Heart left ventricle (tissue), 16 donors: ENCODE data around the gene FGF2. TPM values are rescaled to one million over a fixed set of nuclear protein-coding genes. Genes with fewer than 3 reads are reported as not detected.
A peak's percentile ranks its signal among the peaks of the same experiment; 100 is the strongest.

Experiments used
- ATAC-seq, 4 donors: fragments of 200-7000 bp; cut with Tn5 transposase; one replicate each; pipeline ENCODE4 v1.9.1; 2020 to 2022; ENCODE audit warnings: moderate library complexity in 4 of 4, mild to moderate bottlenecking in 3 of 4, moderate number of reproducible peaks in 1 of 4
- DNase-seq, 5 donors: peaks; one replicate each; pipeline ENCODE4 v3.0.0-alpha.2; 2020
- H3K27ac ChIP-seq, 12 donors: fragments of 200-600 bp; sonication (generic) in 4 of 12; one replicate each; pipeline versions ENCODE4 v1.5.0 to v1.8.0; 2016 to 2022; ENCODE audit warnings: mild to moderate bottlenecking in 2 of 12
- H3K27me3 ChIP-seq, 9 donors: fragments of 200-600 bp; sonication (generic) in 2 of 9; one replicate each; pipeline versions ENCODE4 v1.5.1 to v1.8.0; 2016 to 2022; ENCODE audit warnings: mild to moderate bottlenecking in 3 of 9
- H3K36me3 ChIP-seq, 9 donors: fragments of 200-600 bp; sonication (generic) in 2 of 9; one replicate each; pipeline versions ENCODE4 v1.5.0 to v1.8.0; 2018 to 2022; ENCODE audit warnings: mild to moderate bottlenecking in 2 of 9
- H3K4me1 ChIP-seq, 12 donors: fragments of 200-600 bp; sonication (generic) in 4 of 12; one replicate each; pipeline versions ENCODE4 v1.5.0 to v1.8.0; 2016 to 2022; ENCODE audit warnings: mild to moderate bottlenecking in 3 of 12
- H3K4me3 ChIP-seq, 12 donors: fragments of 200-600 bp; sonication (generic) in 4 of 12; one replicate each; pipeline versions ENCODE4 v1.5.0 to v1.8.0; 2017 to 2022; ENCODE audit warnings: mild to moderate bottlenecking in 9 of 12, moderate library complexity in 4 of 12
- H3K9me3 ChIP-seq, 12 donors: fragments of 200-600 bp; sonication (generic) in 4 of 12; one replicate each; pipeline versions ENCODE4 v1.5.0 to v1.8.0; 2016 to 2022; ENCODE audit warnings: mild to moderate bottlenecking in 1 of 12
- CTCF ChIP-seq, 12 donors: fragments of 200-600 bp; sonication (generic) in 4 of 12; IDR thresholded peaks; one replicate each; pipeline versions ENCODE4 v1.5.0 to v1.8.0; 2018 to 2022; ENCODE audit warnings: antibody characterized with exemption in 12 of 12, mild to moderate bottlenecking in 5 of 12
- POLR2A ChIP-seq, 2 donors: fragments of 450-650 bp; IDR thresholded peaks; one replicate each; pipeline ENCODE4 v1.6.1; 2017; ENCODE audit warnings: antibody characterized with exemption in 2 of 2, mild to moderate bottlenecking in 2 of 2, moderate library complexity in 2 of 2
- WGBS, 4 donors: extraction: QIAGEN DNeasy Blood & Tissue Kit in 2 of 4; methylation state at CpG; one replicate each; pipeline versions ENCODE4 v1.1.5 to v1.1.7; 2013 to 2018; 5-methylcytosine and 5-hydroxymethylcytosine counted together
- intact Hi-C, 10 donors: fragments of 100-400 bp; cut with DNase I; formaldehyde crosslinking; loops; one replicate each; pipeline versions ENCODE4 v1.11.1 to v1.14.2; 2022
- polyA plus RNA-seq, 2 donors: library from polyadenylated mRNA; stranded (reverse); fragments of 200-250 nt; gene quantifications; one replicate each; pipeline ENCODE4 v1.2.3, GENCODE V29; 2013
- total RNA-seq, 9 donors: library from RNA; depleted of rRNA in 2 of 9; stranded (reverse); fragments of >200 nt in 2 of 9; fragmentation: NEBNext Ultra II Directional in 3 of 9; extraction: Animal tissue kit (Norgen Biotek cat#: 25700) in 3 of 9; gene quantifications; one replicate each; pipeline versions ENCODE4 v1.1.0 to v1.2.4, GENCODE V29; 2016 to 2023
- donor health status: ischemic (EF 13 %, LVEDD 7.1; RV severe dilation, severe dysfunction).
- donor health status: healthy with polysubstance abuse.
- donor health status: DM: no; HTN: yes; CAD: no.
- donor health status: DM: no; HTN: no; CAD: no.
- donor health status: ischemic (EF 25% LVEDD 6.9; RV normal size, moderate dysfunction).
- donor health status: ischemic (EF 25% LVEDD 5.7; RV mildly dilated, moderate dysfunction).
- donor health status: healthy.
- donor health status: DM: yes; HTN: yes; CAD: no.
- donor health status: ischemic (EF 35%, LVEDD 5.7; RV mildly dilated, moderate dysfunction).
- donor health status: nonischemic (EF 11% LVEDD 7.7; RV severe dilation, severe dysfunction).
- donor health status: DM: yes; HTN: yes; CAD: no.
- donor health status: PGD.
- donor health status: ischemic (EF 29% LVEDD 5.4; RV normal size, mild dysfunction).
- donor health status: nonischemic (EF 23%, LVEDD 6.1; RV moderate dilation, normal function).

Gene FGF2
- total and polyA plus RNA-seq, 11 donors, result 2.2 to 14.4 (median 5.9) TPM

- no peaks in the 10 kb centered on the region for H3K9me3 ChIP-seq
- ATAC-seq, result no peak
- no peak for TF ChIP-seq CTCF (IDR thresholded peaks at IDR 0.05)
- intact Hi-C loops, result loop anchor here in 3 of 10 donors (5.0 to 10.0 kb wide), 2 partner anchors 88 to 156 kb away; partner anchors contain the start of gene FGF2 (in 1 of the 3)
- H3K4me3 ChIP-seq, result no peak overlapping the region
- H3K4me1 ChIP-seq, result no peaks in the 10 kb centered on the region
- WGBS, 4 donors, result 76 to 94% (median 85%) methylated on average over 1 of the region's 1 CpG
- no peak overlapping the region for H3K27ac ChIP-seq
- H3K27me3 ChIP-seq, result no peaks in the 10 kb centered on the region
- no peak for DNase-seq
- peaks cover 0 to 73% (median 13%) of the 10 kb centered on the region in 9 donors for H3K36me3 ChIP-seq
Measured at GRCh38 chr4:122912810-122913575, 86.4 kb downstream of the FGF2 start.

- no peaks in the 10 kb centered on the region for H3K9me3 ChIP-seq
- no peaks in the 10 kb centered on the region for H3K27me3 ChIP-seq
- H3K36me3 ChIP-seq, result peaks cover 0 to 67% (median 13%) of the 10 kb centered on the region in 9 donors
- TF ChIP-seq POLR2A (IDR thresholded peaks at IDR 0.05) (no peak), CTCF (IDR thresholded peaks at IDR 0.05) (peak in 11 of 12 donors; percentile 13 to 62 (median 37))
- intact Hi-C loops, result loop anchor here in 6 of 10 donors (1.0 to 10.0 kb wide), 5 partner anchors 90 to 158 kb away; partner anchors contain the start of gene FGF2 (in 1 of the 6)
- DNase-seq (no peak), ATAC-seq (peak in 2 of 4 donors; percentile 46 to 52)
- WGBS, 4 donors, result 39 to 49% (median 46%) methylated on average over 4 of the region's 4 CpGs
- H3K4me3 ChIP-seq, result no peak overlapping the region
- H3K4me1 ChIP-seq, result no peaks in the 10 kb centered on the region
- H3K27ac ChIP-seq, result no peak overlapping the region
Measured at GRCh38 chr4:122914292-122914904, 87.8 kb downstream of the FGF2 start.

- DNase-seq (no peak), ATAC-seq (no peak)
- 71 to 96% (median 83%) methylated on average over 3 of the region's 3 CpGs for WGBS, 4 donors
- TF ChIP-seq POLR2A (IDR thresholded peaks at IDR 0.05) (no peak), CTCF (IDR thresholded peaks at IDR 0.05) (no peak)
- no peaks in the 10 kb centered on the region for H3K4me1 ChIP-seq
- H3K9me3 ChIP-seq, result no peaks in the 10 kb centered on the region
- intact Hi-C loops, result loop anchor here in 7 of 10 donors (1.0 to 10.0 kb wide), 6 partner anchors 90 to 163 kb away; partner anchors contain the start of gene FGF2 (in 1 of the 7)
- H3K36me3 ChIP-seq, result peaks cover 0 to 62% (median 13%) of the 10 kb centered on the region in 9 donors
- H3K27ac ChIP-seq, result no peak overlapping the region
- no peak overlapping the region for H3K4me3 ChIP-seq
- H3K27me3 ChIP-seq, result no peaks in the 10 kb centered on the region
Measured at GRCh38 chr4:122914938-122915337, 88.3 kb downstream of the FGF2 start.

GRCh38 chr4:122917731-122918130 is 91.1 kb downstream of the FGF2 start:
- H3K9me3 ChIP-seq, result no peaks in the 10 kb centered on the region
- no peak for TF ChIP-seq CTCF (IDR thresholded peaks at IDR 0.05)
- no peak for TF ChIP-seq POLR2A (IDR thresholded peaks at IDR 0.05)
- H3K4me3 ChIP-seq, result no peak overlapping the region
- no peak for ATAC-seq
- intact Hi-C loops, result loop anchor here in 2 of 10 donors (5.0 to 10.0 kb wide), 2 partner anchors 93 to 165 kb away; partner anchors contain the start of gene FGF2 (in 1 of the 2)
- H3K27ac ChIP-seq, result no peak overlapping the region
- no peaks in the 10 kb centered on the region for H3K27me3 ChIP-seq
- WGBS, 4 donors, result 89 to 92% (median 89%) methylated on average over 5 of the region's 5 CpGs
- peaks cover 0 to 10% (median 3%) of the 10 kb centered on the region in 12 donors for H3K4me1 ChIP-seq
- H3K36me3 ChIP-seq, result peaks cover 0 to 37% (median 8%) of the 10 kb centered on the region in 9 donors
- DNase-seq, result no peak
